ENCODE results near the gene TCF7L2. TPM values are rescaled to one million over a fixed set of nuclear protein-coding genes. Genes with fewer than 3 reads are reported as not detected.

The TCF7L2 gene
- polyA plus RNA-seq, 1 donor from 2014 or later: 1.7 TPM

DNA sequence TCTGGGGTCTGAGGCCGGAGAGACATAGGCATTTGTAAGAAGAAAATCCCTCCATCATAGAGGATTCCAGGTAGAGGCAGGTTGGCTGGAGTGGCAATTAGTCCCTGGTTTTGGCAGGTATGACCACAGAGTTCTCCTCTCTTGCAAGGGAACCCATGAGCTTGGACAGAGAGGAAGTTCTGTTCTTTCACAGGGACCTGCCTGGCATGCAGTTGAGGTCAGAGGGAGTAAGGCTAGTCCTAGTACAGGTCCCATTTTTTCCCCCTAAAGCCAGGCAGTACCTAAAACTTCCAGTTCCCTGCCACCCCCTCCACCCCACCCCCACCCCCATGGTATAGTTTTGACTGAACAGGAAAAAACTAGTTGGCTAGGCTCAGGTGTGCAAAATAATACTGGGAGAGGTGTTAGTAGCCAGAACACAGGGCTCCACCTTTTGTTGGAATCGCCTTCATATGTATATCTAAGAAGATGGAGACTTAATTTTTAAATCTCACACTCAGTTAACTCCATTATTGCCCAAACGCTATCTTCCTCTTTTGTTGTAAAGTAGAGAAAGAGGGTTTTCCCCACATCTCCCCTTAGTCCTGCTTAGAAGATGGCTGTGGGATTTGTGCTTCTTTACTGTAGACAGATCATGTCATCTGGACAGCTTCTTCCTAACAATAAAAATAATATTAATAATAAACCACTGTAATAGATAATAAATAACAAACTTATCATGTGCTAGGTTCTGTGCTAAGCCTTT, 188.1 kb downstream of the TCF7L2 start:
- no peak for TF ChIP-seq POLR2AphosphoS5 (IDR thresholded peaks at IDR 0.05)
- TF ChIP-seq EZH2 (IDR thresholded peaks at IDR 0.05; ENCODE audit: borderline replicate concordance, insufficient read depth, low read length, poor library complexity, severe bottlenecking): no peak
- TF ChIP-seq MXI1 (conservative IDR thresholded peaks at IDR 0.05; ENCODE audit: poor library complexity, severe bottlenecking): no peak
- TF ChIP-seq EP300 (conservative IDR thresholded peaks at IDR 0.05; ENCODE audit: poor library complexity, severe bottlenecking): no peak

DNA sequence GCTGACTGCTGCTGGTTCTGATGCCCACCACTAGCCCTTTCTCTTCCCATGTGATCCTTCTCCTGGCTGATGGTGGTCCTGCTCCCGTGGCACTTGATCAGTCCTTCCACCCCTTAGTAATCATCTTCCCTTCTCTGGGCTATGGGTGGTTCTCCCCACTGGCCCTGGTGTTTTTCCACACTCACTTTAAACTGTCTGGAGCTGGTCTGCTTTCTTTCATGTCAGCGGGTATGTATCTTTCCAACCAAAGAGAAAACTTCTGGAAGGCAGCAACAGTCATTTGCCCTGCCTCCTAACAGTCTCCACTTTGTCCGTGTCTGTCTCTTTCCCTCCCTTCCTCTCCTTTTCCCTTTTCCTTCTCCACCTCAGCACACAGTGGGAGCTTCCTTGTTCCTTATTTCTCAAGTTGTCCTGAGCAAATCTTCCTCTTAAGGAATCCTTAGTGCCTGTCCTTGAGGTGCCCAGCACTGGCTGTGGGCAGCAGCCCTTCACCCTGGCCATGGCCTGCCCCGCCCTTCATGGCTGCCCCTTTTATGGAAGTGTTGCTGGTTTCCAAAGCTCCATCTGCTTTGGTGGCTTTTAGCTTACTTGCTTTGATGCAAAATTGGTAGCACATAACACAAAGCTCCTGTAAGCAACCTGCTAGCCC, 189.0 kb downstream of the TCF7L2 start:
- no peaks in the 10 kb centered on the region for H3K9me2 ChIP-seq (ENCODE audit: insufficient read depth, low read length)
- peaks cover 5% of the 10 kb centered on the region for H3K79me2 ChIP-seq (replicated peaks; ENCODE audit: insufficient read depth, low read length)
- TF ChIP-seq MXI1 (conservative IDR thresholded peaks at IDR 0.05; ENCODE audit: poor library complexity, severe bottlenecking) (no peak), SMC3 (conservative IDR thresholded peaks at IDR 0.05; ENCODE audit: poor library complexity) (no peak), TAF1 (IDR thresholded peaks at IDR 0.05; ENCODE audit: low read depth) (no peak), EZH2 (IDR thresholded peaks at IDR 0.05; ENCODE audit: borderline replicate concordance, insufficient read depth, low read length, poor library complexity, severe bottlenecking) (no peak), POLR2AphosphoS5 (IDR thresholded peaks at IDR 0.05) (no peak), EP300 (conservative IDR thresholded peaks at IDR 0.05; ENCODE audit: poor library complexity, severe bottlenecking) (no peak), RAD21 (conservative IDR thresholded peaks at IDR 0.05) (no peak)
- TF ChIP-seq, protein P1, sequence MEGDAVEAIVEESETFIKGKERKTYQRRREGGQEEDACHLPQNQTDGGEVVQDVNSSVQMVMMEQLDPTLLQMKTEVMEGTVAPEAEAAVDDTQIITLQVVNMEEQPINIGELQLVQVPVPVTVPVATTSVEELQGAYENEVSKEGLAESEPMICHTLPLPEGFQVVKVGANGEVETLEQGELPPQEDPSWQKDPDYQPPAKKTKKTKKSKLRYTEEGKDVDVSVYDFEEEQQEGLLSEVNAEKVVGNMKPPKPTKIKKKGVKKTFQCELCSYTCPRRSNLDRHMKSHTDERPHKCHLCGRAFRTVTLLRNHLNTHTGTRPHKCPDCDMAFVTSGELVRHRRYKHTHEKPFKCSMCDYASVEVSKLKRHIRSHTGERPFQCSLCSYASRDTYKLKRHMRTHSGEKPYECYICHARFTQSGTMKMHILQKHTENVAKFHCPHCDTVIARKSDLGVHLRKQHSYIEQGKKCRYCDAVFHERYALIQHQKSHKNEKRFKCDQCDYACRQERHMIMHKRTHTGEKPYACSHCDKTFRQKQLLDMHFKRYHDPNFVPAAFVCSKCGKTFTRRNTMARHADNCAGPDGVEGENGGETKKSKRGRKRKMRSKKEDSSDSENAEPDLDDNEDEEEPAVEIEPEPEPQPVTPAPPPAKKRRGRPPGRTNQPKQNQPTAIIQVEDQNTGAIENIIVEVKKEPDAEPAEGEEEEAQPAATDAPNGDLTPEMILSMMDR (IDR thresholded peaks at IDR 0.05; ENCODE audit: poor library complexity, severe bottlenecking): no peak
- TF ChIP-seq, protein P2, sequence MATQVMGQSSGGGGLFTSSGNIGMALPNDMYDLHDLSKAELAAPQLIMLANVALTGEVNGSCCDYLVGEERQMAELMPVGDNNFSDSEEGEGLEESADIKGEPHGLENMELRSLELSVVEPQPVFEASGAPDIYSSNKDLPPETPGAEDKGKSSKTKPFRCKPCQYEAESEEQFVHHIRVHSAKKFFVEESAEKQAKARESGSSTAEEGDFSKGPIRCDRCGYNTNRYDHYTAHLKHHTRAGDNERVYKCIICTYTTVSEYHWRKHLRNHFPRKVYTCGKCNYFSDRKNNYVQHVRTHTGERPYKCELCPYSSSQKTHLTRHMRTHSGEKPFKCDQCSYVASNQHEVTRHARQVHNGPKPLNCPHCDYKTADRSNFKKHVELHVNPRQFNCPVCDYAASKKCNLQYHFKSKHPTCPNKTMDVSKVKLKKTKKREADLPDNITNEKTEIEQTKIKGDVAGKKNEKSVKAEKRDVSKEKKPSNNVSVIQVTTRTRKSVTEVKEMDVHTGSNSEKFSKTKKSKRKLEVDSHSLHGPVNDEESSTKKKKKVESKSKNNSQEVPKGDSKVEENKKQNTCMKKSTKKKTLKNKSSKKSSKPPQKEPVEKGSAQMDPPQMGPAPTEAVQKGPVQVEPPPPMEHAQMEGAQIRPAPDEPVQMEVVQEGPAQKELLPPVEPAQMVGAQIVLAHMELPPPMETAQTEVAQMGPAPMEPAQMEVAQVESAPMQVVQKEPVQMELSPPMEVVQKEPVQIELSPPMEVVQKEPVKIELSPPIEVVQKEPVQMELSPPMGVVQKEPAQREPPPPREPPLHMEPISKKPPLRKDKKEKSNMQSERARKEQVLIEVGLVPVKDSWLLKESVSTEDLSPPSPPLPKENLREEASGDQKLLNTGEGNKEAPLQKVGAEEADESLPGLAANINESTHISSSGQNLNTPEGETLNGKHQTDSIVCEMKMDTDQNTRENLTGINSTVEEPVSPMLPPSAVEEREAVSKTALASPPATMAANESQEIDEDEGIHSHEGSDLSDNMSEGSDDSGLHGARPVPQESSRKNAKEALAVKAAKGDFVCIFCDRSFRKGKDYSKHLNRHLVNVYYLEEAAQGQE (IDR thresholded peaks at IDR 0.05; ENCODE audit: borderline replicate concordance): no peak
- no peak overlapping the region for H3K4me3 ChIP-seq (ENCODE audit: low read length)
- no peak overlapping the region for H3K9ac ChIP-seq (ENCODE audit: low read length)
- H3K4me2 ChIP-seq (ENCODE audit: low read length): no peak overlapping the region
- no peaks in the 10 kb centered on the region for H3K9me3 ChIP-seq (ENCODE audit: low read length)
- H3K27ac ChIP-seq (ENCODE audit: low read length): no peak overlapping the region
- no peaks in the 10 kb centered on the region for H3K27me3 ChIP-seq (ENCODE audit: insufficient read depth, low read depth, low read length)
- H3F3A ChIP-seq (ENCODE audit: insufficient read depth, low read length, poor library complexity, severe bottlenecking): no peaks in the 10 kb centered on the region
- no peak overlapping the region for H2AFZ ChIP-seq (ENCODE audit: low read depth, low read length)
- no peaks in the 10 kb centered on the region for H3K36me3 ChIP-seq (ENCODE audit: insufficient read depth, low read length)
- H4K20me1 ChIP-seq (ENCODE audit: insufficient read depth): no peaks in the 10 kb centered on the region

More for the DNA sequence above, 188.1 kb downstream of the TCF7L2 start:
- no peaks in the 10 kb centered on the region for H3K27me3 ChIP-seq (ENCODE audit: insufficient read depth, low read depth, low read length)
- no peak overlapping the region for H3K4me3 ChIP-seq (ENCODE audit: low read length)
- no peak overlapping the region for H2AFZ ChIP-seq (ENCODE audit: low read depth, low read length)
- H3F3A ChIP-seq (ENCODE audit: insufficient read depth, low read length, poor library complexity, severe bottlenecking): no peaks in the 10 kb centered on the region
- no peaks in the 10 kb centered on the region for H3K9me3 ChIP-seq (ENCODE audit: low read length)
- H3K4me2 ChIP-seq (ENCODE audit: low read length): no peak overlapping the region
- no peak overlapping the region for H3K27ac ChIP-seq (ENCODE audit: low read length)
- no peaks in the 10 kb centered on the region for H3K36me3 ChIP-seq (ENCODE audit: insufficient read depth, low read length)
- no peak overlapping the region for H3K9ac ChIP-seq (ENCODE audit: low read length)
- H4K20me1 ChIP-seq (ENCODE audit: insufficient read depth): no peaks in the 10 kb centered on the region
- H3K9me2 ChIP-seq (ENCODE audit: insufficient read depth, low read length): no peaks in the 10 kb centered on the region
- peaks cover 5% of the 10 kb centered on the region for H3K79me2 ChIP-seq (replicated peaks; ENCODE audit: insufficient read depth, low read length)
